Gastrocnemius medialis (tissue), 4 donors: Measurements from ENCODE around the gene PLA2G3.

Experiments used
- CTCF ChIP-seq, 5 experiments: fragments of 450-650 bp in 3 of 5; fragments of 200-600 bp in 2 of 5; sonication (generic) in 2 of 5; IDR thresholded peaks in 4 of 5; conservative IDR thresholded peaks in 1 of 5; 1 replicate in 4 of 5; 2 replicates in 1 of 5; pipeline ENCODE4 v1.5.1; 2016 to 2019; ENCODE audit warnings: antibody characterized with exemption in 5 of 5, mild to moderate bottlenecking in 3 of 5, moderate library complexity in 3 of 5
- POLR2A ChIP-seq, 2 donors: fragments of 450-650 bp; IDR thresholded peaks; one replicate each; pipeline ENCODE4 v1.6.1; 2017; ENCODE audit warnings: antibody characterized with exemption in 2 of 2, mild to moderate bottlenecking in 2 of 2, moderate library complexity in 2 of 2

GRCh38 chr22:31143038-31143437 lies 2.7 kb upstream of the PLA2G3 start:
- TF ChIP-seq POLR2A (IDR thresholded peaks at IDR 0.05) (no peak), CTCF (IDR thresholded peaks at IDR 0.05 in 4 of 5, conservative IDR thresholded peaks at IDR 0.05 in 1 of 5) (no peak)
